A673 (cell line): ENCODE data around the gene SLC18A2. TPM values are rescaled to one million over a fixed set of nuclear protein-coding genes. Genes with fewer than 3 reads are reported as not detected.

Experiments used
- BruUV-seq: library from RNA; stranded (reverse); fragments of 400-500 nt; replicated peaks from 2 replicates; lab custom pipeline; 2021; lab: Mats Ljungman, UMichigan
- CTCF ChIA-PET: fragments of 300-600 bp; sonication (Branson Sonifier 250); formaldehyde crosslinking; loops from one replicate; lab custom pipeline; 2022; ENCODE audit warnings: antibody characterized with exemption; lab: Charles Lee
- POLR2A ChIA-PET: fragments of 300-600 bp; sonication (Branson Sonifier 250); formaldehyde crosslinking; loops from one replicate; lab custom pipeline; 2022; ENCODE audit warnings: antibody characterized with exemption; ENCODE audit not compliant: low non-redundant PET; lab: Charles Lee
- DNase-seq: peaks from one replicate; pipeline ENCODE4 v3.0.0-alpha.2; 2015; ENCODE audit warnings: low spot score
- H3K27ac ChIP-seq: fragments of 200-600 bp; sonication (generic); 2 replicates; pipeline ENCODE4 v1.5.1; 2016; ENCODE audit warnings: mixed run types, low read depth, mild to moderate bottlenecking, mixed read lengths, antibody characterized with exemption, low read length; ENCODE audit not compliant: poor library complexity, severe bottlenecking
- H3K27me3 ChIP-seq: fragments of 200-600 bp; sonication (generic); replicated peaks from 2 replicates; pipeline ENCODE4 v1.6.1; 2017; ENCODE audit warnings: mixed run types, low read depth, mild to moderate bottlenecking, mixed read lengths, antibody characterized with exemption, low read length; ENCODE audit not compliant: insufficient read depth, poor library complexity
- H3K36me3 ChIP-seq: fragments of 200-600 bp; sonication (generic); 2 replicates; pipeline ENCODE4 v1.6.1; 2016; ENCODE audit warnings: mixed run types, mild to moderate bottlenecking, mixed read lengths, antibody characterized with exemption, low read length; ENCODE audit not compliant: insufficient read depth, poor library complexity, severe bottlenecking
- H3K4me1 ChIP-seq: fragments of 200-600 bp; sonication (generic); 2 replicates; pipeline ENCODE4 v1.6.1; 2017; ENCODE audit warnings: mixed run types, mild to moderate bottlenecking, mixed read lengths, antibody characterized with exemption, low read length; ENCODE audit not compliant: insufficient read depth, poor library complexity, severe bottlenecking
- H3K4me3 ChIP-seq: fragments of 200-600 bp; sonication (generic); 2 replicates; pipeline ENCODE4 v1.5.1; 2016; ENCODE audit warnings: low read depth, mixed run types, mild to moderate bottlenecking, mixed read lengths, low read length; ENCODE audit not compliant: poor library complexity, severe bottlenecking
- H3K9me3 ChIP-seq: fragments of 200-600 bp; sonication (generic); 2 replicates; pipeline ENCODE4 v1.6.1; 2016; ENCODE audit warnings: mixed run types, low read depth, mild to moderate bottlenecking, mixed read lengths, antibody characterized with exemption, low read length; ENCODE audit not compliant: poor library complexity, severe bottlenecking
- CTCF ChIP-seq: fragments of 300-800, 200-600 bp; sonication (generic); conservative IDR thresholded peaks from 2 replicates; pipeline ENCODE4 v1.5.1; 2017; ENCODE audit warnings: low read depth, mild to moderate bottlenecking, antibody characterized with exemption, low read length, moderate library complexity, mixed read lengths
- EZH2 ChIP-seq: fragments of 200-600 bp; sonication (generic); IDR thresholded peaks from 2 replicates; pipeline ENCODE4 v1.6.1; 2017; ENCODE audit warnings: borderline replicate concordance, low read depth, mild to moderate bottlenecking, mixed read lengths, antibody characterized with exemption, low read length; ENCODE audit not compliant: poor library complexity, severe bottlenecking
- intact Hi-C: fragments of 100-400 bp; cut with micrococcal nuclease; formaldehyde crosslinking; loops from one replicate; pipeline ENCODE4 v1.10.0; 2022; ENCODE audit not compliant: unreplicated experiment
- total RNA-seq: library from RNA; stranded (reverse); gene quantifications from 2 replicates; pipeline ENCODE4 v1.2.3, GENCODE V29; 2021

The SLC18A2 gene
- total RNA-seq, 1 experiment from 2014 or later: 0.06 TPM

- no TSS peak for BruUV-seq
- H3K4me3 ChIP-seq: no peak overlapping the region
- POLR2A ChIA-PET: no interaction called here
These were observed 943 bp upstream of the SLC18A2 start for GRCh38 chr10:117239721-117240620.

DNA sequence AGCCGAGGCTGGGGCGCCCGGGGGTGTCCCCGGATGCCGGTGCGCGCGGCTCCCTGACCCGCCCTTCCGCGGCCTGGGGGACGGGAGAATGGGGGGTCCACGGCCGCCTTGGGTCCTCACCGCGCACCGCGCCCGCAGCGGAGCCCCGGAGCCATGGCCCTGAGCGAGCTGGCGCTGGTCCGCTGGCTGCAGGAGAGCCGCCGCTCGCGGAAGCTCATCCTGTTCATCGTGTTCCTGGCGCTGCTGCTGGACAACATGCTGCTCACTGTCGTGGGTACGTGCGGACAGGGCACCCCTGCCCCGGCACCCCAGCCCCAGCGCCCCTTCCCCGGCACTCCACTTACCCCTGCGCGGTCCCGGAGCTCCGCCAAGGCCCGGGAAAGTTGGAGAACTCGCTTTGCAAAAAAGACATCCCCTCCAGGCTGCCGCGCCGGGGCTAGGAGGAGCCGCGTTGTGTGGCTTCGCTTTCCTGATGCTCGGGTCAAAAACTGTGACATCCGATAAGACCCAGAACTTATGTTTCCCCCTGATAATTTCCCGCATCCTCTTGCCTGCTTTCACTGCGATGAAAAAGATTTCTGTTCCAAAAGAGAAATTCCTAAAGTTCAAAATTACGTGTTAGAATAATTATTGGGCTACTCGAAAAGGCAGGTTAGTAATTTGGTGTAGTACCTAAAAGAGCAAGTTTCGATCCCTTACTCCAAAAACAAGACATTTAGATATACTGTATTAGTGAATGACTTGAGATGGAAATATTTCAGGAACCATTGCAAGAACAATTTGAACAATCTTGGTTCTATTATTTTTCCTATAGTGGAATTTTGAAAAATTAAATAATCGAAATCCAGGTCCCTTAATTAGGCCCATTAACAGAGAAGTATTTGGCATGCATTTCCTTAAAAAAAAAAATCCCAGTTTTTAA is 888 bp downstream of the SLC18A2 start:
- H3K4me1 ChIP-seq: no peaks in the 10 kb centered on the region
- intact Hi-C loops: no loop called here
- no peak overlapping the region for H3K4me3 ChIP-seq
- CTCF ChIA-PET: interaction anchor here (0.9 to 1.0 kb wide), 2 partner anchors 23 to 25 kb away, joined by 3 to 4 read pairs; no protein-coding TSS in a partner anchor
- H3K27ac ChIP-seq: no peak overlapping the region
- H3K27me3 ChIP-seq: peaks cover 92% of the 10 kb centered on the region
- no peaks in the 10 kb centered on the region for H3K36me3 ChIP-seq
- POLR2A ChIA-PET: interaction anchor here (0.6 kb wide), 1 partner anchor 520 kb away, joined by 9 read pairs; no protein-coding TSS in a partner anchor
- H3K9me3 ChIP-seq: no peaks in the 10 kb centered on the region
- DNase-seq: no peak
- BruUV-seq: no TSS peak
- TF ChIP-seq EZH2 (peak; percentile 89), CTCF (no peak)

More at GRCh38 chr10:117239721-117240620, 943 bp upstream of the SLC18A2 start:
- no peak for DNase-seq
- no peak overlapping the region for H3K27ac ChIP-seq
- no peaks in the 10 kb centered on the region for H3K4me1 ChIP-seq
- CTCF ChIA-PET: interaction anchor here (0.7 kb wide), 1 partner anchor 24 kb away, joined by 3 read pairs; no protein-coding TSS in a partner anchor
- TF ChIP-seq CTCF (no peak), EZH2 (no peak)
- H3K36me3 ChIP-seq: no peaks in the 10 kb centered on the region
- intact Hi-C loops: no loop called here
- H3K9me3 ChIP-seq: no peaks in the 10 kb centered on the region
- peaks cover 93% of the 10 kb centered on the region for H3K27me3 ChIP-seq

GRCh38 chr10:117242463-117242832 is 1.5 kb downstream of the SLC18A2 start:
- Histone ChIP-seq H3K36me3 (no peaks in the 10 kb centered on the region), H3K27ac (no peak overlapping the region), H3K9me3 (no peaks in the 10 kb centered on the region), H3K4me1 (no peaks in the 10 kb centered on the region), H3K27me3 (peaks cover 92% of the 10 kb centered on the region), H3K4me3 (no peak overlapping the region)
- intact Hi-C loops: no loop called here
- ChIA-PET POLR2A (no interaction called here), CTCF (interaction anchor here (0.9 to 1.0 kb wide), 2 partner anchors 24 to 26 kb away, joined by 3 to 4 read pairs; no protein-coding TSS in a partner anchor)
- no peak for DNase-seq
- TF ChIP-seq EZH2 (peak; percentile 8), CTCF (no peak)
- BruUV-seq: no TSS peak
